ENCODE results near the gene CCDC188. TPM values are rescaled to one million over a fixed set of nuclear protein-coding genes. Genes with fewer than 3 reads are reported as not detected.

The CCDC188 gene
- total RNA-seq, 1 experiment from 2014 or later: not detected

DNA sequence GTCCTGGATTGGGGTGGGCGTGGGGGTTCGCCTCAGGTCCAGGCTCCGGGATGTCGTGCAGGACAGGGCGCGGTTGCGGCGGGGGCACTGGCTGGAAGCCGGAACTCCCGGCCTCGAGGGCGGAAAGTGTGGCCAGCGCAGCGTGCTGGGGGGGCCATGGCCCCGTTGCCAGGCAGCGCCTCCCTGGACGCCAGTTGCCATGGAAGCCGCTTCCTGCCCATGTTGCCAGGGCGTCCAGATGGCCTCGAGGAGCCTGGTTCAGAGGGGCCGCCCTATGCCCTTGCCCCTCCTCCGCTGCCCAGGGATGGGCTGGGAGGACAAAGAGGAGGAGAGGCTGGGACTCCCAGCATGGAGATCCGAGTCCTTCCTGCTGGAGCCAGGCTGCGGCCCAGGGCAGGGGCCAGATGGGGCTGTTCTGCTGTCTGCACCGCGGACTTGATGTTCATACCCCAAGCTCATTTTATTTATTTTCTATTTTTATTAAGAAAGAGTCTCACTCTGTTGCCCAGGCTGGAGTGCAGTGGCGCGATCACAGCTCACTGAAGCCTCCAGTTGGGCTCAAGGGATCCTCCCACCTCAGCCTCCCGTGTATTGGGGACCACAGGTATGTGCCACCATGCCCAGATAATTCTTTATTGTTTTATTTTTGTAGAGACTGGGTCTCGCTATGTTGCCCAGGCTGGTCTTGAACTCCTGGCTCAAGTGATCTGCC is 4.6 kb upstream of the CCDC188 start:
- Mint-ChIP-seq H3K36me3 (no peaks in the 10 kb centered on the region), H3K27me3 (ENCODE audit: low read depth) (no peaks in the 10 kb centered on the region), H3K27ac (no peak overlapping the region), H3K4me1 (peaks cover 7% of the 10 kb centered on the region), H3K9me3 (no peaks in the 10 kb centered on the region), H3K4me3 (no peak overlapping the region)
- TF ChIP-seq, protein P1, sequence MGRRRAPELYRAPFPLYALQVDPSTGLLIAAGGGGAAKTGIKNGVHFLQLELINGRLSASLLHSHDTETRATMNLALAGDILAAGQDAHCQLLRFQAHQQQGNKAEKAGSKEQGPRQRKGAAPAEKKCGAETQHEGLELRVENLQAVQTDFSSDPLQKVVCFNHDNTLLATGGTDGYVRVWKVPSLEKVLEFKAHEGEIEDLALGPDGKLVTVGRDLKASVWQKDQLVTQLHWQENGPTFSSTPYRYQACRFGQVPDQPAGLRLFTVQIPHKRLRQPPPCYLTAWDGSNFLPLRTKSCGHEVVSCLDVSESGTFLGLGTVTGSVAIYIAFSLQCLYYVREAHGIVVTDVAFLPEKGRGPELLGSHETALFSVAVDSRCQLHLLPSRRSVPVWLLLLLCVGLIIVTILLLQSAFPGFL (CRISPR knock-in tag; IDR thresholded peaks at IDR 0.05; ENCODE audit: borderline replicate concordance): no peak
- TF ChIP-seq ZNF138 (CRISPR knock-in tag; conservative IDR thresholded peaks at IDR 0.05) (no peak), NFYB (CRISPR knock-in tag; conservative IDR thresholded peaks at IDR 0.05; ENCODE audit: low read depth) (no peak), ZNF121 (CRISPR knock-in tag; IDR thresholded peaks at IDR 0.05) (no peak), TEAD1 (CRISPR knock-in tag; IDR thresholded peaks at IDR 0.05) (no peak), ZNF317 (CRISPR knock-in tag; IDR thresholded peaks at IDR 0.05; ENCODE audit: borderline replicate concordance, low read depth) (no peak), FOXP1 (CRISPR knock-in tag; IDR thresholded peaks at IDR 0.05; ENCODE audit: borderline replicate concordance) (no peak), NFATC4 (CRISPR knock-in tag; IDR thresholded peaks at IDR 0.05) (no peak)
- TF ChIP-seq, protein P2, sequence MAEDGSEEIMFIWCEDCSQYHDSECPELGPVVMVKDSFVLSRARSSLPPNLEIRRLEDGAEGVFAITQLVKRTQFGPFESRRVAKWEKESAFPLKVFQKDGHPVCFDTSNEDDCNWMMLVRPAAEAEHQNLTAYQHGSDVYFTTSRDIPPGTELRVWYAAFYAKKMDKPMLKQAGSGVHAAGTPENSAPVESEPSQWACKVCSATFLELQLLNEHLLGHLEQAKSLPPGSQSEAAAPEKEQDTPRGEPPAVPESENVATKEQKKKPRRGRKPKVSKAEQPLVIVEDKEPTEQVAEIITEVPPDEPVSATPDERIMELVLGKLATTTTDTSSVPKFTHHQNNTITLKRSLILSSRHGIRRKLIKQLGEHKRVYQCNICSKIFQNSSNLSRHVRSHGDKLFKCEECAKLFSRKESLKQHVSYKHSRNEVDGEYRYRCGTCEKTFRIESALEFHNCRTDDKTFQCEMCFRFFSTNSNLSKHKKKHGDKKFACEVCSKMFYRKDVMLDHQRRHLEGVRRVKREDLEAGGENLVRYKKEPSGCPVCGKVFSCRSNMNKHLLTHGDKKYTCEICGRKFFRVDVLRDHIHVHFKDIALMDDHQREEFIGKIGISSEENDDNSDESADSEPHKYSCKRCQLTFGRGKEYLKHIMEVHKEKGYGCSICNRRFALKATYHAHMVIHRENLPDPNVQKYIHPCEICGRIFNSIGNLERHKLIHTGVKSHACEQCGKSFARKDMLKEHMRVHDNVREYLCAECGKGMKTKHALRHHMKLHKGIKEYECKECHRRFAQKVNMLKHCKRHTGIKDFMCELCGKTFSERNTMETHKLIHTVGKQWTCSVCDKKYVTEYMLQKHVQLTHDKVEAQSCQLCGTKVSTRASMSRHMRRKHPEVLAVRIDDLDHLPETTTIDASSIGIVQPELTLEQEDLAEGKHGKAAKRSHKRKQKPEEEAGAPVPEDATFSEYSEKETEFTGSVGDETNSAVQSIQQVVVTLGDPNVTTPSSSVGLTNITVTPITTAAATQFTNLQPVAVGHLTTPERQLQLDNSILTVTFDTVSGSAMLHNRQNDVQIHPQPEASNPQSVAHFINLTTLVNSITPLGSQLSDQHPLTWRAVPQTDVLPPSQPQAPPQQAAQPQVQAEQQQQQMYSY (CRISPR knock-in tag; IDR thresholded peaks at IDR 0.05): no peak
- TF ChIP-seq, protein P3, sequence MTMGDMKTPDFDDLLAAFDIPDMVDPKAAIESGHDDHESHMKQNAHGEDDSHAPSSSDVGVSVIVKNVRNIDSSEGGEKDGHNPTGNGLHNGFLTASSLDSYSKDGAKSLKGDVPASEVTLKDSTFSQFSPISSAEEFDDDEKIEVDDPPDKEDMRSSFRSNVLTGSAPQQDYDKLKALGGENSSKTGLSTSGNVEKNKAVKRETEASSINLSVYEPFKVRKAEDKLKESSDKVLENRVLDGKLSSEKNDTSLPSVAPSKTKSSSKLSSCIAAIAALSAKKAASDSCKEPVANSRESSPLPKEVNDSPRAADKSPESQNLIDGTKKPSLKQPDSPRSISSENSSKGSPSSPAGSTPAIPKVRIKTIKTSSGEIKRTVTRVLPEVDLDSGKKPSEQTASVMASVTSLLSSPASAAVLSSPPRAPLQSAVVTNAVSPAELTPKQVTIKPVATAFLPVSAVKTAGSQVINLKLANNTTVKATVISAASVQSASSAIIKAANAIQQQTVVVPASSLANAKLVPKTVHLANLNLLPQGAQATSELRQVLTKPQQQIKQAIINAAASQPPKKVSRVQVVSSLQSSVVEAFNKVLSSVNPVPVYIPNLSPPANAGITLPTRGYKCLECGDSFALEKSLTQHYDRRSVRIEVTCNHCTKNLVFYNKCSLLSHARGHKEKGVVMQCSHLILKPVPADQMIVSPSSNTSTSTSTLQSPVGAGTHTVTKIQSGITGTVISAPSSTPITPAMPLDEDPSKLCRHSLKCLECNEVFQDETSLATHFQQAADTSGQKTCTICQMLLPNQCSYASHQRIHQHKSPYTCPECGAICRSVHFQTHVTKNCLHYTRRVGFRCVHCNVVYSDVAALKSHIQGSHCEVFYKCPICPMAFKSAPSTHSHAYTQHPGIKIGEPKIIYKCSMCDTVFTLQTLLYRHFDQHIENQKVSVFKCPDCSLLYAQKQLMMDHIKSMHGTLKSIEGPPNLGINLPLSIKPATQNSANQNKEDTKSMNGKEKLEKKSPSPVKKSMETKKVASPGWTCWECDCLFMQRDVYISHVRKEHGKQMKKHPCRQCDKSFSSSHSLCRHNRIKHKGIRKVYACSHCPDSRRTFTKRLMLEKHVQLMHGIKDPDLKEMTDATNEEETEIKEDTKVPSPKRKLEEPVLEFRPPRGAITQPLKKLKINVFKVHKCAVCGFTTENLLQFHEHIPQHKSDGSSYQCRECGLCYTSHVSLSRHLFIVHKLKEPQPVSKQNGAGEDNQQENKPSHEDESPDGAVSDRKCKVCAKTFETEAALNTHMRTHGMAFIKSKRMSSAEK (CRISPR knock-in tag; IDR thresholded peaks at IDR 0.05; ENCODE audit: borderline replicate concordance): no peak
- TF ChIP-seq, protein P4, sequence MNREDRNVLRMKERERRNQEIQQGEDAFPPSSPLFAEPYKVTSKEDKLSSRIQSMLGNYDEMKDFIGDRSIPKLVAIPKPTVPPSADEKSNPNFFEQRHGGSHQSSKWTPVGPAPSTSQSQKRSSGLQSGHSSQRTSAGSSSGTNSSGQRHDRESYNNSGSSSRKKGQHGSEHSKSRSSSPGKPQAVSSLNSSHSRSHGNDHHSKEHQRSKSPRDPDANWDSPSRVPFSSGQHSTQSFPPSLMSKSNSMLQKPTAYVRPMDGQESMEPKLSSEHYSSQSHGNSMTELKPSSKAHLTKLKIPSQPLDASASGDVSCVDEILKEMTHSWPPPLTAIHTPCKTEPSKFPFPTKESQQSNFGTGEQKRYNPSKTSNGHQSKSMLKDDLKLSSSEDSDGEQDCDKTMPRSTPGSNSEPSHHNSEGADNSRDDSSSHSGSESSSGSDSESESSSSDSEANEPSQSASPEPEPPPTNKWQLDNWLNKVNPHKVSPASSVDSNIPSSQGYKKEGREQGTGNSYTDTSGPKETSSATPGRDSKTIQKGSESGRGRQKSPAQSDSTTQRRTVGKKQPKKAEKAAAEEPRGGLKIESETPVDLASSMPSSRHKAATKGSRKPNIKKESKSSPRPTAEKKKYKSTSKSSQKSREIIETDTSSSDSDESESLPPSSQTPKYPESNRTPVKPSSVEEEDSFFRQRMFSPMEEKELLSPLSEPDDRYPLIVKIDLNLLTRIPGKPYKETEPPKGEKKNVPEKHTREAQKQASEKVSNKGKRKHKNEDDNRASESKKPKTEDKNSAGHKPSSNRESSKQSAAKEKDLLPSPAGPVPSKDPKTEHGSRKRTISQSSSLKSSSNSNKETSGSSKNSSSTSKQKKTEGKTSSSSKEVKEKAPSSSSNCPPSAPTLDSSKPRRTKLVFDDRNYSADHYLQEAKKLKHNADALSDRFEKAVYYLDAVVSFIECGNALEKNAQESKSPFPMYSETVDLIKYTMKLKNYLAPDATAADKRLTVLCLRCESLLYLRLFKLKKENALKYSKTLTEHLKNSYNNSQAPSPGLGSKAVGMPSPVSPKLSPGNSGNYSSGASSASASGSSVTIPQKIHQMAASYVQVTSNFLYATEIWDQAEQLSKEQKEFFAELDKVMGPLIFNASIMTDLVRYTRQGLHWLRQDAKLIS (CRISPR knock-in tag; IDR thresholded peaks at IDR 0.05; ENCODE audit: borderline replicate concordance): no peak
- TF ChIP-seq, protein P5, sequence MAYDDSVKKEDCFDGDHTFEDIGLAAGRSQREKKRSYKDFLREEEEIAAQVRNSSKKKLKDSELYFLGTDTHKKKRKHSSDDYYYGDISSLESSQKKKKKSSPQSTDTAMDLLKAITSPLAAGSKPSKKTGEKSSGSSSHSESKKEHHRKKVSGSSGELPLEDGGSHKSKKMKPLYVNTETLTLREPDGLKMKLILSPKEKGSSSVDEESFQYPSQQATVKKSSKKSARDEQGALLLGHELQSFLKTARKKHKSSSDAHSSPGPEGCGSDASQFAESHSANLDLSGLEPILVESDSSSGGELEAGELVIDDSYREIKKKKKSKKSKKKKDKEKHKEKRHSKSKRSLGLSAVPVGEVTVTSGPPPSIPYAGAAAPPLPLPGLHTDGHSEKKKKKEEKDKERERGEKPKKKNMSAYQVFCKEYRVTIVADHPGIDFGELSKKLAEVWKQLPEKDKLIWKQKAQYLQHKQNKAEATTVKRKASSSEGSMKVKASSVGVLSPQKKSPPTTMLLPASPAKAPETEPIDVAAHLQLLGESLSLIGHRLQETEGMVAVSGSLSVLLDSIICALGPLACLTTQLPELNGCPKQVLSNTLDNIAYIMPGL (CRISPR knock-in tag; IDR thresholded peaks at IDR 0.05): no peak
- ChIA-PET CTCF (interaction anchor here (0.6 to 3.2 kb wide), 7 partner anchors 25 to 1734 kb away, joined by 3 to 69 read pairs (median 12); partner anchors contain the start of gene ZDHHC8), POLR2A (no interaction called here)
- DNase-seq (ENCODE audit: low spot score) (no peak), ATAC-seq (no peak)

Data from WTC11 (cell line).